GM08714 (cell line): ENCODE measurements around the gene CRADD.
"Not testable (repeated sequence)": the region's sequence is repeated elsewhere in the genome, so short reads cannot be mapped to it uniquely, and the experiment has no call there.

Experiments
- H3K4me3 ChIP-seq: fragments of 200-500 bp; sonication (Bioruptor generic); 2 replicates; pipeline ENCODE4 v1.5.1; 2014; ENCODE audit warnings: mild to moderate bottlenecking, low read length, inconsistent platforms
- ZNF274 ChIP-seq: IDR thresholded peaks from 2 replicates; pipeline ENCODE4 v1.6.1; 2012; ENCODE audit warnings: mild to moderate bottlenecking, low read depth, low read length

CRADD gene

GRCh38 chr12:93745286-93745685 is 68.1 kb downstream of the CRADD start:
- no peak overlapping the region for H3K4me3 ChIP-seq
- TF ChIP-seq ZNF274, result no peak

DNA sequence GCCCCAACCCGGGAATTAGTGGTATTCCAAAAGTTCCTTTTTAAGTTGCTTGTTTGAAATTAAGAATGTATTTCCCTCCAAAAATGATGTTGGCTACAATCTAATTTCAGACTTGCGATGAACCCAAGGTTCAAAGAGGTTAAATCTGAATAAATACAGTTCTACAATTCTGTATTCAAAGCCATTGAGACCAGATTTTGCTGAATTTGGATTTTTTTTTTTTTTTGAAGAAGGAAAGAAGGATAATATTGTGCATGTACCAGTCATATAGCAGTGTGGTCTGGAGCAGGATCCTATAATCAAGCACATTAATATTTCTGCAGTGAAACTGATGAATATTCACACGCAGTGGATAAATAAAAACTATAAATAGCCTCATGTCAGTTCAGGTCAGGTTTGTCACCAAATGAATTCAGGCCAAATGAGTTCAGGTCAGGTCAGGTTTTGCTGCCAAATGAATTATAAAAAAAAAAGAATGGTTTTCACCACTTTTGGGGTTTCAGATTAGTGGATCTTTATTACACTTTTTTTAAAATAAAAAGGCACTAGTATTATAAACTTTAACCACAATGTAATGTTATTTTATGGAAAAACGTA is 69.5 kb downstream of the CRADD start:
- no peak overlapping the region for H3K4me3 ChIP-seq

GRCh38 chr12:93748672-93749383 is 71.7 kb downstream of the CRADD start:
- TF ChIP-seq ZNF274, result no peak
- no peak overlapping the region for H3K4me3 ChIP-seq

More for the DNA sequence above, 69.5 kb downstream of the CRADD start:
- no peak for TF ChIP-seq ZNF274

GRCh38 chr12:93749515-93749914 is 72.3 kb downstream of the CRADD start:
- H3K4me3 ChIP-seq, result no peak overlapping the region
- no peak for TF ChIP-seq ZNF274

- H3K4me3 ChIP-seq, result no peak overlapping the region
- no peak for TF ChIP-seq ZNF274
Measured at GRCh38 chr12:93750056-93750455, 72.9 kb downstream of the CRADD start.

- no peak overlapping the region for H3K4me3 ChIP-seq
- TF ChIP-seq ZNF274, result no peak
Measured at GRCh38 chr12:93751864-93752610, 74.9 kb downstream of the CRADD start.

DNA sequence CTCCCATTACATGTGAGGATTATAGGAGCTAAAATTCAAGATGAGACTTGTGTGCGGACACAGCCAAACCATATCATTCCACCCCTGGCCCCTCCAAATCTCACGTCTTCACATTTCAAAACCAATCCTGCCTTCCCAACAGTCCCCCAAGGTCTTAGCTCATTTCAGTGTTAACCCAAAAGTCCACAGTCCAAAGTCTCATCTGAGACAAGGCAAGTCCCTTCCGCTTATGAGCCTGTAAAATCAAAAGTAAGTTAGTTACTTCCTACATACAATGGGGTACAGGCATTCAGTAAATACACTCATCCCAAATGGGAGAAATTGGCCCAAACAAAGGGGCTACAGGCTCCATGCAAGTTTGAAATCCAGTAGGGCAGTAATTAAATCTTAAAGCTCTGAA is 76.1 kb downstream of the CRADD start:
- no peak overlapping the region for H3K4me3 ChIP-seq
- no peak for TF ChIP-seq ZNF274

GRCh38 chr12:93753838-93754429 is 76.8 kb downstream of the CRADD start:
- no peak overlapping the region for H3K4me3 ChIP-seq
- no peak for TF ChIP-seq ZNF274

DNA sequence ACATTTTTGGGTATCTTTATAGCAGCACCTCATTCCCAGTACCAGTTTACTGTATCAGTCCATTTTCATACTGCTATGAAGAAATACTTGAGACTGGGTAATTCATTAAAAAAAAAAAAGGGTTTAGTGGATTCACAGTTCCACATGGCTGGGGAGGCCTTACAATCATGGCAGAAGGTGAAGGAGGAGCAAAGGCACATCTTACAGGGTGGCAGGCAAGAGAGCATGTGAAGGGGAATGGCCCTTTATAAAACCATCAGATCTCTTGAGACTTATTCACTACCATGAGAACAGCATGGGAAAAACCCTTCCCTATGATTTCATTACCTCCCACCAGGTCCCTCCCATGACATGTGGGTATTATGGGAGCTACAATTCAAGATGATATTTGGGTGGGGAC is 77.7 kb downstream of the CRADD start:
- not testable (repeated sequence) for H3K4me3 ChIP-seq

GRCh38 chr12:93756288-93756687 is 79.1 kb downstream of the CRADD start:
- no peak overlapping the region for H3K4me3 ChIP-seq
- no peak for TF ChIP-seq ZNF274

- TF ChIP-seq ZNF274, result no peak
- no peak overlapping the region for H3K4me3 ChIP-seq
Measured at GRCh38 chr12:93757792-93758694, 80.9 kb downstream of the CRADD start.

DNA sequence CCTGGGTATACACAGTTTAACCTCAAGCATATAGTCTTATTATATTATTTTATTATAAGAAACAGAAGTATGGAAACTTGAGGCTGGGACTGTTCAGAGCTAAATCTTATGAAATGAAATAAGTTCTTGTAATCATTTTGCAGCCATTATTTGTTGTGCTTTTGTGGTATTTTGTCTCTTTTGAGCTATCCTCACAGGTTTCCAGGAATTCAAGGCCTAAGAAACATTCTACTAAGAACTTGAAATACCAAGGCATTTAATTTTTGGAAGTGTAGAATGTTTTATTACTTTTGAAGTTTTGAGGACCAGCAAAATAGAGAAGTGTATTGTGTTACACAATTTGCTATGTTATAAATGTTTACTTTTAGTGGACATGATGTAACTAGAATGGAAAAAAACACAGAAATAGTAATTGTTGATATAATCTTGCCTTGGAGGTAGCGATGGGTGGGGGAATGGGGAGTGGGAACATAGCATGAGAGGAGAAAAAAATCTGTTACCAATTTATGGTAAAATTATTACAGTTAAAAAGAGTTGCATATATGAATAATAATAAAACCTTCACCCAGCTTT is 81.7 kb downstream of the CRADD start:
- no peak overlapping the region for H3K4me3 ChIP-seq
- TF ChIP-seq ZNF274, result no peak

DNA sequence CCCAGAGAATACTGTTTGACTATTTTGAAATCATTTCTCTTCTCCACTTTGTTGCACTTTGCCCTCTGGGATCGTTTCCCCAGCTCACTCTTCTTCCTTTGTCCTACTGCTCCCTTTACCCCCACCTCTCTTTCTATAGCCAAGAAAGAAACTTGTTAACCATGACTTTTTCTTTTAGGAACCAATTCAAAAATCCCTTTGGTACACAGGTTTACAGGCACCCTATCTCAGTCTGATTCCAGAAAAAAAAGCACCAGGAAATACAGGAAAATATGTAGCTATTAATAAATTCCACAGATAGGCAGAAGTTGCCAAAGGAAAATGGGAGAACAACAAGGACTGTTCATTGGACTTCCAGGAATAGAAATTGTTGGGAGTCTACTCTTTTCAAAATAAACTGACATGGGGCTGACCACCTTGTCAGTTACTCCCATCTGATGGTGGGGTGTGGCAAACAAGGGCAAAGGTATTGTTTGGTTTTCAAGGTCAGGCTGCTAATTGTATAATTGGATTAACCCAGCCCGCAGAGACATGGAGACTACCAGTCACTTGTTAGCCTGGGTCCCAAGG is 82.4 kb downstream of the CRADD start:
- no peak overlapping the region for H3K4me3 ChIP-seq
- no peak for TF ChIP-seq ZNF274
